HL-60 (cell line): ENCODE measurements around the gene TMEM108.

Source experiments
- CTCF ChIP-seq: IDR thresholded peaks from one replicate; pipeline ENCODE4 v1.5.1; 2011; ENCODE audit warnings: low read length, control low read depth, inconsistent platforms; ENCODE audit not compliant: insufficient read depth
- GABPA ChIP-seq: IDR thresholded peaks from 2 replicates; pipeline ENCODE4 v1.6.1; 2012; ENCODE audit warnings: low read depth
- POLR2AphosphoS5 ChIP-seq: IDR thresholded peaks from 2 replicates; pipeline ENCODE4 v1.6.1; 2012; ENCODE audit warnings: low read depth

GRCh38 chr3:133271539-133271938 is 233.3 kb downstream of the TMEM108 start:
- TF ChIP-seq CTCF (no peak), POLR2AphosphoS5 (no peak), GABPA (no peak)
